Testis (tissue), 2 donors: ENCODE measurements around the gene OPCML.

Source experiments
- CTCF ChIP-seq, 3 experiments: fragments of 450-650 bp in 2 of 3; fragments of 200-600 bp in 1 of 3; sonication (generic) in 1 of 3; IDR thresholded peaks; one replicate each; pipeline ENCODE4 v1.5.1; 2016 to 2019; ENCODE audit warnings: antibody characterized with exemption in 3 of 3, mild to moderate bottlenecking in 2 of 3, moderate library complexity in 1 of 3
- POLR2A ChIP-seq: fragments of 450-650 bp; IDR thresholded peaks from one replicate; pipeline ENCODE4 v1.6.1; 2017; ENCODE audit warnings: antibody characterized with exemption, mild to moderate bottlenecking, moderate library complexity

- TF ChIP-seq CTCF (IDR thresholded peaks at IDR 0.05) = no peak
- TF ChIP-seq POLR2A = no peak
Observed at GRCh38 chr11:132423266-132423665, 1109.0 kb downstream of the OPCML start.
